HepG2 (cell line): ENCODE measurements around the gene MYO3B. TPM values are rescaled to one million over a fixed set of nuclear protein-coding genes. Genes with fewer than 3 reads are reported as not detected.

Experiments
- DMAP1 ChIP-seq: IDR thresholded peaks from 2 replicates; pipeline ENCODE4 v1.6.1; 2016
- FLYWCH1 ChIP-seq: sonication (generic); formaldehyde crosslinking; IDR thresholded peaks from 2 replicates; pipeline ENCODE4 v1.8.1; 2023; ENCODE audit warnings: mild to moderate bottlenecking, missing genetic modification reagents
- GTF3A ChIP-seq: sonication (generic); formaldehyde crosslinking; conservative IDR thresholded peaks from 2 replicates; pipeline ENCODE4 v1.4.0; 2020; ENCODE audit warnings: mild to moderate bottlenecking, missing genetic modification reagents
- HIVEP1 ChIP-seq: sonication (generic); formaldehyde crosslinking; IDR thresholded peaks from 2 replicates; pipeline ENCODE4 v1.4.0; 2020; ENCODE audit warnings: mild to moderate bottlenecking, missing genetic modification reagents
- HNRNPH1 ChIP-seq: fragments of 200-400 bp; formaldehyde crosslinking; optimal IDR thresholded peaks from 2 replicates; pipeline ENCODE3; 2017; ENCODE audit warnings: mild to moderate bottlenecking, low read depth, low read length
- HNRNPLL ChIP-seq: fragments of 200-400 bp; formaldehyde crosslinking; IDR thresholded peaks from 2 replicates; pipeline ENCODE4 v1.6.1; 2017; ENCODE audit warnings: mild to moderate bottlenecking, low read depth, low read length; ENCODE audit not compliant: poor library complexity, severe bottlenecking
- MZF1 ChIP-seq: sonication (generic); formaldehyde crosslinking; IDR thresholded peaks from 2 replicates; pipeline ENCODE4 v1.8.1; 2023; ENCODE audit warnings: mild to moderate bottlenecking, missing genetic modification reagents, borderline replicate concordance
- POGZ ChIP-seq: sonication (generic); formaldehyde crosslinking; IDR thresholded peaks from 2 replicates; pipeline ENCODE4 v1.4.0; 2020; ENCODE audit warnings: mild to moderate bottlenecking, missing genetic modification reagents
- POLR2AphosphoS2 ChIP-seq: IDR thresholded peaks from 2 replicates; pipeline ENCODE4 v1.6.1; 2011; ENCODE audit warnings: low read depth, low read length, improper control_type of control experiment
- TEAD2 ChIP-seq: sonication (generic); formaldehyde crosslinking; IDR thresholded peaks from 2 replicates; pipeline ENCODE4 v1.9.0; 2021; ENCODE audit warnings: missing genetic modification reagents
- XRCC5 ChIP-seq: fragments of 200-400 bp; formaldehyde crosslinking; optimal IDR thresholded peaks from 2 replicates; pipeline ENCODE3; 2017; ENCODE audit warnings: mild to moderate bottlenecking, low read length
- ZFP1 ChIP-seq: IDR thresholded peaks from 2 replicates; pipeline ENCODE4 v1.6.1; 2016
- ZNF510 ChIP-seq: sonication (generic); formaldehyde crosslinking; IDR thresholded peaks from 2 replicates; pipeline ENCODE4 v1.4.0; 2020; ENCODE audit warnings: low read depth, mild to moderate bottlenecking, missing genetic modification reagents
- ZNF543 ChIP-seq: sonication (generic); formaldehyde crosslinking; IDR thresholded peaks from 2 replicates; pipeline ENCODE4 v1.4.0; 2020; ENCODE audit warnings: mild to moderate bottlenecking, missing genetic modification reagents
- ZNF572 ChIP-seq: sonication (generic); formaldehyde crosslinking; IDR thresholded peaks from 2 replicates; pipeline ENCODE4 v1.5.1; 2020; ENCODE audit warnings: mild to moderate bottlenecking, missing genetic modification reagents
- ZNF616 ChIP-seq: sonication (generic); formaldehyde crosslinking; IDR thresholded peaks from 2 replicates; pipeline ENCODE4 v1.5.0; 2020; ENCODE audit warnings: low read depth, mild to moderate bottlenecking, missing genetic modification reagents
- ZNF776 ChIP-seq: sonication (generic); formaldehyde crosslinking; IDR thresholded peaks from 2 replicates; pipeline ENCODE4 v1.4.0; 2020; ENCODE audit warnings: mild to moderate bottlenecking, missing genetic modification reagents
- polyA plus RNA-seq, 8 experiments: library from polyadenylated mRNA; depleted of rRNA in 3 of 8; stranded (reverse) in 7 of 8; unstranded in 1 of 8; fragments of >200 nt; fragmentation: Illumina TruSeq in 4 of 8; extraction: Trizol in 4 of 8; gene quantifications; 2 replicates each; pipeline versions ENCODE4 v1.2.1 to v1.2.3, GENCODE V29; 2011 to 2016; ENCODE audit warnings: low read depth in 4 of 8, missing spikeins in 1 of 8, mixed read lengths in 1 of 8; ENCODE audit not compliant: insufficient read depth in 1 of 8
- total RNA-seq, 5 experiments: library from RNA; depleted of rRNA; stranded (reverse); fragments of >200 nt; fragmentation: Illumina TruSeq; extraction: Trizol; gene quantifications; 2 replicates each; pipeline ENCODE4 v1.2.3, GENCODE V29; 2016; ENCODE audit warnings: low read depth in 1 of 5
- TF ChIP-seq, protein P1 (sequence below): sonication (generic); formaldehyde crosslinking; IDR thresholded peaks from 2 replicates; pipeline ENCODE4 v1.4.0; 2020; ENCODE audit warnings: missing genetic modification reagents, mild to moderate bottlenecking, borderline replicate concordance
- TF ChIP-seq, protein P2 (sequence below): sonication (generic); formaldehyde crosslinking; IDR thresholded peaks from 2 replicates; pipeline ENCODE4 v1.4.0; 2020; ENCODE audit warnings: missing genetic modification reagents
- TF ChIP-seq, protein P3 (sequence below): sonication (generic); formaldehyde crosslinking; conservative IDR thresholded peaks from 2 replicates; pipeline ENCODE4 v1.8.0; 2022; ENCODE audit warnings: missing genetic modification reagents

Gene MYO3B
- total and polyA plus RNA-seq, 2 of the 13 experiments (the other 11 are each of a cell fraction or from before 2014, with no cell fraction given): 0.01 TPM; not detected in 1

DNA sequence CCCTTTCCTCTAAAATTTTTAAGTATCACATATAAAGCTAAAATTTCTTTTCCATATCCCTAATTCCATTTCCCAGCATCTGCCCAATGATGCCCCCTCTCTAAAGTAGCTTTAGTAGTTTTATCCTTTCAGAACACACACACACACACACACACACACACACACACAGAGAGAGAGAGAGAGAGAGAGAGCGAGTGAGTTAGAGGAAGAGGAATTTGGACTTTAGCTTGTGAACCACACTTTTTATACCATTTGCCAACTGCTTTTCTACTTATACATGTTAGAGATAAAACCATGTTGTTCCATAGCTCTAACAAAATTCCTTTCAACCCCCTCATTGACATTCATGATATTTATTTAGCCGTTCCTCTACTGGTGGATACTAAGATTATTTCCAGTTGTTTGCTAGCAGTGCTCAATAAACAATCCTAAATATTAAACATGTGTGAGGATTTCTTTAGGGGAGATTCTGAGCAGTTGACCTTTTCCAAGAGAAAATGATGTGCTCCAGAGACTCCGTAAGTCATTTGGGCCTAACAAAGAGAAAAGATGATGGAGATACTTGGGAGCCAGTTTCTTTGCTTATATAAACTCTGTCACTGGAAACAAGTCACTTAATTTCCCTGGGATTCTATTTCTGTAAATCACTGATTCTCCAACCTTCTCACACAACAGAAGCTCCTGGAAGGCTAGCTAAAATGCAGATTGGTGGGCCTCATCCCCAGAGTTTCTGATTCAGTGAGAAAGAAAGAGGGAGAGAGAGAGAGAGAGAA lies 307.5 kb downstream of the MYO3B start (continued):
- TF ChIP-seq, protein P1, sequence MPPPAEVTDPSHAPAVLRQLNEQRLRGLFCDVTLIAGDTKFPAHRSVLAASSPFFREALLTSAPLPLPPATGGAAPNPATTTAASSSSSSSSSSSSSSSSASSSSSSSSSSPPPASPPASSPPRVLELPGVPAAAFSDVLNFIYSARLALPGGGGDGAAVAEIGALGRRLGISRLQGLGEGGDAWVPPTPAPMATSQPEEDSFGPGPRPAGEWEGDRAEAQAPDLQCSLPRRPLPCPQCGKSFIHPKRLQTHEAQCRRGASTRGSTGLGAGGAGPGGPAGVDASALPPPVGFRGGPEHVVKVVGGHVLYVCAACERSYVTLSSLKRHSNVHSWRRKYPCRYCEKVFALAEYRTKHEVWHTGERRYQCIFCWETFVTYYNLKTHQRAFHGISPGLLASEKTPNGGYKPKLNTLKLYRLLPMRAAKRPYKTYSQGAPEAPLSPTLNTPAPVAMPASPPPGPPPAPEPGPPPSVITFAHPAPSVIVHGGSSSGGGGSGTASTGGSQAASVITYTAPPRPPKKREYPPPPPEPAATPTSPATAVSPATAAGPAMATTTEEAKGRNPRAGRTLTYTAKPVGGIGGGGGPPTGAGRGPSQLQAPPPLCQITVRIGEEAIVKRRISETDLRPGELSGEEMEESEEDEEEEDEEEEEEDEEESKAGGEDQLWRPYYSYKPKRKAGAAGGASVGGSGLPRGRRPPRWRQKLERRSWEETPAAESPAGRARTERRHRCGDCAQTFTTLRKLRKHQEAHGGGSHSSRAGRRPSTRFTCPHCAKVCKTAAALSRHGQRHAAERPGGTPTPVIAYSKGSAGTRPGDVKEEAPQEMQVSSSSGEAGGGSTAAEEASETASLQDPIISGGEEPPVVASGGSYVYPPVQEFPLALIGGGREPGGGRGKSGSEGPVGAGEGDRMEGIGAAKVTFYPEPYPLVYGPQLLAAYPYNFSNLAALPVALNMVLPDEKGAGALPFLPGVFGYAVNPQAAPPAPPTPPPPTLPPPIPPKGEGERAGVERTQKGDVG (CRISPR knock-in tag): no peak
- TF ChIP-seq ZNF510 (CRISPR knock-in tag) (no peak), HNRNPH1 (no peak), GTF3A (CRISPR knock-in tag) (no peak), ZFP1 (CRISPR knock-in tag) (no peak; the same call in 1 of the 2 replicates), FLYWCH1 (CRISPR knock-in tag) (no peak), DMAP1 (CRISPR knock-in tag) (no peak), POLR2AphosphoS2 (no peak), HNRNPLL (no peak), ZNF776 (no peak), ZNF543 (CRISPR knock-in tag) (no peak), POGZ (CRISPR knock-in tag) (peak; percentile 64), TEAD2 (CRISPR knock-in tag) (no peak), ZNF616 (CRISPR knock-in tag) (no peak), MZF1 (CRISPR knock-in tag) (no peak), ZNF572 (no peak), XRCC5 (no peak), HIVEP1 (CRISPR knock-in tag) (no peak)
- TF ChIP-seq, protein P2, sequence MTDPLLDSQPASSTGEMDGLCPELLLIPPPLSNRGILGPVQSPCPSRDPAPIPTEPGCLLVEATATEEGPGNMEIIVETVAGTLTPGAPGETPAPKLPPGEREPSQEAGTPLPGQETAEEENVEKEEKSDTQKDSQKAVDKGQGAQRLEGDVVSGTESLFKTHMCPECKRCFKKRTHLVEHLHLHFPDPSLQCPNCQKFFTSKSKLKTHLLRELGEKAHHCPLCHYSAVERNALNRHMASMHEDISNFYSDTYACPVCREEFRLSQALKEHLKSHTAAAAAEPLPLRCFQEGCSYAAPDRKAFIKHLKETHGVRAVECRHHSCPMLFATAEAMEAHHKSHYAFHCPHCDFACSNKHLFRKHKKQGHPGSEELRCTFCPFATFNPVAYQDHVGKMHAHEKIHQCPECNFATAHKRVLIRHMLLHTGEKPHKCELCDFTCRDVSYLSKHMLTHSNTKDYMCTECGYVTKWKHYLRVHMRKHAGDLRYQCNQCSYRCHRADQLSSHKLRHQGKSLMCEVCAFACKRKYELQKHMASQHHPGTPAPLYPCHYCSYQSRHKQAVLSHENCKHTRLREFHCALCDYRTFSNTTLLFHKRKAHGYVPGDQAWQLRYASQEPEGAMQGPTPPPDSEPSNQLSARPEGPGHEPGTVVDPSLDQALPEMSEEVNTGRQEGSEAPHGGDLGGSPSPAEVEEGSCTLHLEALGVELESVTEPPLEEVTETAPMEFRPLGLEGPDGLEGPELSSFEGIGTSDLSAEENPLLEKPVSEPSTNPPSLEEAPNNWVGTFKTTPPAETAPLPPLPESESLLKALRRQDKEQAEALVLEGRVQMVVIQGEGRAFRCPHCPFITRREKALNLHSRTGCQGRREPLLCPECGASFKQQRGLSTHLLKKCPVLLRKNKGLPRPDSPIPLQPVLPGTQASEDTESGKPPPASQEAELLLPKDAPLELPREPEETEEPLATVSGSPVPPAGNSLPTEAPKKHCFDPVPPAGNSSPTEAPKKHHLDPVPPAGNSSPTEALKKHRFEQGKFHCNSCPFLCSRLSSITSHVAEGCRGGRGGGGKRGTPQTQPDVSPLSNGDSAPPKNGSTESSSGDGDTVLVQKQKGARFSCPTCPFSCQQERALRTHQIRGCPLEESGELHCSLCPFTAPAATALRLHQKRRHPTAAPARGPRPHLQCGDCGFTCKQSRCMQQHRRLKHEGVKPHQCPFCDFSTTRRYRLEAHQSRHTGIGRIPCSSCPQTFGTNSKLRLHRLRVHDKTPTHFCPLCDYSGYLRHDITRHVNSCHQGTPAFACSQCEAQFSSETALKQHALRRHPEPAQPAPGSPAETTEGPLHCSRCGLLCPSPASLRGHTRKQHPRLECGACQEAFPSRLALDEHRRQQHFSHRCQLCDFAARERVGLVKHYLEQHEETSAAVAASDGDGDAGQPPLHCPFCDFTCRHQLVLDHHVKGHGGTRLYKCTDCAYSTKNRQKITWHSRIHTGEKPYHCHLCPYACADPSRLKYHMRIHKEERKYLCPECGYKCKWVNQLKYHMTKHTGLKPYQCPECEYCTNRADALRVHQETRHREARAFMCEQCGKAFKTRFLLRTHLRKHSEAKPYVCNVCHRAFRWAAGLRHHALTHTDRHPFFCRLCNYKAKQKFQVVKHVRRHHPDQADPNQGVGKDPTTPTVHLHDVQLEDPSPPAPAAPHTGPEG (CRISPR knock-in tag): no peak
- TF ChIP-seq, protein P3, sequence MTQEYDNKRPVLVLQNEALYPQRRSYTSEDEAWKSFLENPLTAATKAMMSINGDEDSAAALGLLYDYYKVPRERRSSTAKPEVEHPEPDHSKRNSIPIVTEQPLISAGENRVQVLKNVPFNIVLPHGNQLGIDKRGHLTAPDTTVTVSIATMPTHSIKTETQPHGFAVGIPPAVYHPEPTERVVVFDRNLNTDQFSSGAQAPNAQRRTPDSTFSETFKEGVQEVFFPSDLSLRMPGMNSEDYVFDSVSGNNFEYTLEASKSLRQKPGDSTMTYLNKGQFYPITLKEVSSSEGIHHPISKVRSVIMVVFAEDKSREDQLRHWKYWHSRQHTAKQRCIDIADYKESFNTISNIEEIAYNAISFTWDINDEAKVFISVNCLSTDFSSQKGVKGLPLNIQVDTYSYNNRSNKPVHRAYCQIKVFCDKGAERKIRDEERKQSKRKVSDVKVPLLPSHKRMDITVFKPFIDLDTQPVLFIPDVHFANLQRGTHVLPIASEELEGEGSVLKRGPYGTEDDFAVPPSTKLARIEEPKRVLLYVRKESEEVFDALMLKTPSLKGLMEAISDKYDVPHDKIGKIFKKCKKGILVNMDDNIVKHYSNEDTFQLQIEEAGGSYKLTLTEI (CRISPR knock-in tag): no peak
